Uterus (tissue), 4 donors: ENCODE data around the gene TAOK3. TPM values are rescaled to one million over a fixed set of nuclear protein-coding genes. Genes with fewer than 3 reads are reported as not detected.
"Not testable (repeated sequence)": the region's sequence is repeated elsewhere in the genome, so short reads cannot be mapped to it uniquely, and the experiment has no call there.

Experiments used
- DNase-seq, 2 donors: peaks; one replicate each; pipeline ENCODE4 v3.0.0-alpha.2; 2019 to 2020
- H3K27ac ChIP-seq, 2 donors: fragments of 200-600 bp; sonication (generic); 1 replicate in 1 of 2; 2 replicates in 1 of 2; pipeline ENCODE4 v1.5.1; 2016 to 2018
- H3K27me3 ChIP-seq, 2 donors: fragments of 200-600 bp; sonication (generic); one replicate each; pipeline ENCODE4 v1.5.1; 2018 to 2019; ENCODE audit warnings: control low read depth in 1 of 2
- H3K36me3 ChIP-seq, 2 donors: fragments of 200-600 bp; sonication (generic); one replicate each; pipeline ENCODE4 v1.5.1; 2019; ENCODE audit warnings: control low read depth in 1 of 2
- H3K4me1 ChIP-seq, 2 donors: fragments of 200-600 bp; sonication (generic); one replicate each; pipeline ENCODE4 v1.5.1; 2018 to 2019; ENCODE audit warnings: control low read depth in 1 of 2
- H3K4me3 ChIP-seq, 2 donors: fragments of 200-600 bp; sonication (generic); 1 replicate in 1 of 2; 2 replicates in 1 of 2; pipeline ENCODE4 v1.5.1; 2018 to 2019; ENCODE audit warnings: mild to moderate bottlenecking in 1 of 2
- H3K9me3 ChIP-seq, 2 donors: fragments of 200-600 bp; sonication (generic); one replicate each; pipeline ENCODE4 v1.5.1; 2019; ENCODE audit warnings: control low read depth in 1 of 2
- POLR2A ChIP-seq, 2 donors: fragments of 450-650 bp; IDR thresholded peaks; one replicate each; pipeline ENCODE4 v1.6.1; 2016; ENCODE audit warnings: antibody characterized with exemption in 2 of 2, mild to moderate bottlenecking in 1 of 2, moderate library complexity in 1 of 2
- intact Hi-C: fragments of 100-400 bp; cut with DNase I; formaldehyde crosslinking; loops from one replicate; pipeline ENCODE4 v1.15.1; 2023; ENCODE audit warnings: low total_unique reads
- total RNA-seq, 4 donors: library from RNA; depleted of rRNA in 3 of 4; stranded (reverse); fragments of >200 nt in 3 of 4; gene quantifications; one replicate each; pipeline versions ENCODE4 v1.1.0 to v1.2.4, GENCODE V29; 2014 to 2023
- TF ChIP-seq, protein P1 (sequence below), 4 experiments: fragments of 200-600 bp in 2 of 4; fragments of 450-650 bp in 2 of 4; sonication (generic) in 2 of 4; IDR thresholded peaks; one replicate each; pipeline ENCODE4 v1.5.1; 2016 to 2019; ENCODE audit warnings: antibody characterized with exemption in 4 of 4, mild to moderate bottlenecking in 2 of 4, moderate library complexity in 1 of 4
- donor health status: DM: yes; HTN: yes; CAD: no.

The TAOK3 gene
- total RNA-seq, 4 donors from 2014 or later, result 14.9 to 35.1 (median 24.8) TPM

GRCh38 chr12:118140825-118141224 lies 231.9 kb downstream of the TAOK3 start:
- Histone ChIP-seq H3K27ac (no peak overlapping the region), H3K27me3 (no peaks in the 10 kb centered on the region), H3K36me3 (no peaks in the 10 kb centered on the region), H3K4me3 (no peak overlapping the region), H3K4me1 (no peaks in the 10 kb centered on the region), H3K9me3 (no peaks in the 10 kb centered on the region)
- intact Hi-C loops, result no loop called here
- no peak for DNase-seq
- TF ChIP-seq POLR2A (IDR thresholded peaks at IDR 0.05), result no peak
- TF ChIP-seq, protein P1, sequence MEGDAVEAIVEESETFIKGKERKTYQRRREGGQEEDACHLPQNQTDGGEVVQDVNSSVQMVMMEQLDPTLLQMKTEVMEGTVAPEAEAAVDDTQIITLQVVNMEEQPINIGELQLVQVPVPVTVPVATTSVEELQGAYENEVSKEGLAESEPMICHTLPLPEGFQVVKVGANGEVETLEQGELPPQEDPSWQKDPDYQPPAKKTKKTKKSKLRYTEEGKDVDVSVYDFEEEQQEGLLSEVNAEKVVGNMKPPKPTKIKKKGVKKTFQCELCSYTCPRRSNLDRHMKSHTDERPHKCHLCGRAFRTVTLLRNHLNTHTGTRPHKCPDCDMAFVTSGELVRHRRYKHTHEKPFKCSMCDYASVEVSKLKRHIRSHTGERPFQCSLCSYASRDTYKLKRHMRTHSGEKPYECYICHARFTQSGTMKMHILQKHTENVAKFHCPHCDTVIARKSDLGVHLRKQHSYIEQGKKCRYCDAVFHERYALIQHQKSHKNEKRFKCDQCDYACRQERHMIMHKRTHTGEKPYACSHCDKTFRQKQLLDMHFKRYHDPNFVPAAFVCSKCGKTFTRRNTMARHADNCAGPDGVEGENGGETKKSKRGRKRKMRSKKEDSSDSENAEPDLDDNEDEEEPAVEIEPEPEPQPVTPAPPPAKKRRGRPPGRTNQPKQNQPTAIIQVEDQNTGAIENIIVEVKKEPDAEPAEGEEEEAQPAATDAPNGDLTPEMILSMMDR (IDR thresholded peaks at IDR 0.05), result no peak

GRCh38 chr12:118137148-118137678 lies 235.5 kb downstream of the TAOK3 start:
- TF ChIP-seq, protein P1 (IDR thresholded peaks at IDR 0.05), result no peak
- no peak for TF ChIP-seq POLR2A (IDR thresholded peaks at IDR 0.05)
- H3K36me3 ChIP-seq, result no peaks in the 10 kb centered on the region
- no peaks in the 10 kb centered on the region for H3K4me1 ChIP-seq
- H3K27ac ChIP-seq, result peak overlapping the region; percentile 87 to 92
- no peaks in the 10 kb centered on the region for H3K27me3 ChIP-seq
- DNase-seq, result no peak
- H3K4me3 ChIP-seq, result peak overlapping the region; percentile 69 to 92
- intact Hi-C loops, result no loop called here
- H3K9me3 ChIP-seq, result no peaks in the 10 kb centered on the region

- Histone ChIP-seq H3K9me3 (no peaks in the 10 kb centered on the region), H3K36me3 (no peaks in the 10 kb centered on the region), H3K4me1 (no peaks in the 10 kb centered on the region), H3K27ac (peak overlapping the region; percentile 87 to 92), H3K4me3 (peak overlapping the region; percentile 69 to 92), H3K27me3 (no peaks in the 10 kb centered on the region)
- DNase-seq, result peak; percentile 43 to 44
- intact Hi-C loops, result no loop called here
- TF ChIP-seq, protein P1 (IDR thresholded peaks at IDR 0.05), result no peak
- TF ChIP-seq POLR2A (IDR thresholded peaks at IDR 0.05), result no peak
Measured at GRCh38 chr12:118136559-118137003, 236.1 kb downstream of the TAOK3 start.

GRCh38 chr12:118135788-118136558 lies 236.7 kb downstream of the TAOK3 start, which contains the start of gene PEBP1:
Gene PEBP1 (plus strand): TSS chr12:118136124. CDS start chr12:118136210, 86 bp downstream.
- intact Hi-C loops, result no loop called here
- H3K9me3 ChIP-seq, result no peaks in the 10 kb centered on the region
- H3K4me1 ChIP-seq, result no peaks in the 10 kb centered on the region
- H3K4me3 ChIP-seq, result peak within 1 kb of the TSS; percentile 69 to 92
- H3K36me3 ChIP-seq, result no peaks in the 10 kb centered on the region
- TF ChIP-seq, protein P1 (IDR thresholded peaks at IDR 0.05), result peak in 1 of 4 experiments; percentile 14
- TF ChIP-seq POLR2A (IDR thresholded peaks at IDR 0.05), result peak; percentile 92 to 94
- no peaks in the 10 kb centered on the region for H3K27me3 ChIP-seq
- peak within 1 kb of the TSS; percentile 87 to 92 for H3K27ac ChIP-seq
- DNase-seq, result peak; percentile 92 to 94

DNA sequence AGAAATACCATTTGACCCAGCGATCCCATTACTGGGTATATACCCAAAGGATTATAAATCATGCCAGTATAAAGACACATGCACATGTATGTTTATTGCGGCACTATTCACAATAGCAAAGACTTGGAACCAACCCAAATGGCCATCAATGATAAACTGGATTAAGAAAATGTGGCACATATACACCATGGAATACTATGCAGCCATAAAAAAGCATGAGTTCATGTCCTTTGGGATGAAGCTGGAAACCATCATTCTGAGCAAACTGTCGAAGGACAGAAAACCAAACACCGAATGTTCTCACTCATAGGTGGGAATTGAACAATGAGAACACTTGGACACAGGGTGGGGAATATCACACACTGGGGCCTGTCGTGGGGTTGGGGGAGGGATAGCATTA lies 243.3 kb downstream of the TAOK3 start:
- H3K4me1 ChIP-seq, H3K9me3 ChIP-seq, H3K36me3 ChIP-seq, H3K4me3 ChIP-seq, H3K27me3 ChIP-seq, H3K27ac ChIP-seq, DNase-seq: not testable (repeated sequence)
- intact Hi-C loops, result loop anchor here (10.0 kb wide), 1 partner anchor 245 kb away; the partner anchor contains the start of genes SUDS3 and TAOK3
